GM12892 (cell line): ENCODE data around the gene CAPN11.
"Not testable (repeated sequence)": the region's sequence is repeated elsewhere in the genome, so short reads cannot be mapped to it uniquely, and the experiment has no call there.

Experiments used
- DNase-seq: peaks from one replicate; pipeline ENCODE4 v3.0.0; 2011; ENCODE audit not compliant: insufficient read length
- FAIRE-seq: peaks from 2 replicates; lab custom pipeline; 2011; peaks lifted over from hg19 to GRCh38; lab: Jason Lieb, UNC
- POLR2A ChIP-seq: IDR thresholded peaks from 2 replicates; pipeline ENCODE4 v1.6.1; 2011; ENCODE audit warnings: low read depth, low read length, control low read depth
- POLR2AphosphoS5 ChIP-seq: IDR thresholded peaks from 2 replicates; pipeline ENCODE4 v1.6.1; 2011; ENCODE audit warnings: low read depth, low read length, control low read depth
- TAF1 ChIP-seq: IDR thresholded peaks from 2 replicates; pipeline ENCODE4 v1.6.1; 2011; ENCODE audit warnings: low read depth, mild to moderate bottlenecking, control low read depth, low read length, borderline replicate concordance

CAPN11 gene

GRCh38 chr6:44194326-44194725 is 35.7 kb downstream of the CAPN11 start:
- DNase-seq (no peak), FAIRE-seq (no peak)
- TF ChIP-seq TAF1 = no peak
- TF ChIP-seq POLR2AphosphoS5 = no peak
- TF ChIP-seq POLR2A = no peak

GRCh38 chr6:44196351-44196750 is 37.7 kb downstream of the CAPN11 start:
- not testable (repeated sequence) for FAIRE-seq, DNase-seq

- TF ChIP-seq POLR2A = no peak
- TF ChIP-seq POLR2AphosphoS5 = no peak
- TF ChIP-seq TAF1 = no peak
- FAIRE-seq = no peak
- DNase-seq = no peak
Measured at GRCh38 chr6:44198684-44199083, 40.1 kb downstream of the CAPN11 start.

GRCh38 chr6:44199883-44200282 is 41.3 kb downstream of the CAPN11 start:
- TF ChIP-seq TAF1 (no peak), POLR2A (no peak), POLR2AphosphoS5 (no peak)
- FAIRE-seq = no peak
- no peak for DNase-seq

- FAIRE-seq (no peak), DNase-seq (no peak)
- no peak for TF ChIP-seq POLR2AphosphoS5
- no peak for TF ChIP-seq POLR2A
- no peak for TF ChIP-seq TAF1
Measured at GRCh38 chr6:44201200-44201599, 42.6 kb downstream of the CAPN11 start.

GRCh38 chr6:44201638-44202303 is 43.2 kb downstream of the CAPN11 start:
- TF ChIP-seq POLR2AphosphoS5 (no peak), POLR2A (no peak), TAF1 (no peak)
- FAIRE-seq = no peak
- no peak for DNase-seq

GRCh38 chr6:44202332-44202971 is 43.8 kb downstream of the CAPN11 start:
- DNase-seq (no peak), FAIRE-seq (no peak)
- no peak for TF ChIP-seq POLR2A
- no peak for TF ChIP-seq TAF1
- no peak for TF ChIP-seq POLR2AphosphoS5

GRCh38 chr6:44202972-44203750 is 44.5 kb downstream of the CAPN11 start:
- DNase-seq = no peak
- no peak for FAIRE-seq
- TF ChIP-seq POLR2A = no peak
- no peak for TF ChIP-seq TAF1
- no peak for TF ChIP-seq POLR2AphosphoS5

GRCh38 chr6:44203955-44204354 is 45.3 kb downstream of the CAPN11 start:
- FAIRE-seq = no peak
- DNase-seq = no peak
- TF ChIP-seq POLR2A (no peak), TAF1 (no peak), POLR2AphosphoS5 (no peak)

- FAIRE-seq (no peak), DNase-seq (no peak)
- TF ChIP-seq POLR2AphosphoS5 = no peak
- TF ChIP-seq POLR2A = no peak
- TF ChIP-seq TAF1 = no peak
Measured at GRCh38 chr6:44207966-44208365, 49.3 kb downstream of the CAPN11 start.

GRCh38 chr6:44211284-44211683 is 52.7 kb downstream of the CAPN11 start:
- TF ChIP-seq TAF1 (no peak), POLR2AphosphoS5 (no peak), POLR2A (no peak)
- no peak for DNase-seq
- FAIRE-seq = no peak

GRCh38 chr6:44214307-44214706 is 55.7 kb downstream of the CAPN11 start:
- FAIRE-seq (no peak), DNase-seq (no peak)
- TF ChIP-seq TAF1 (no peak), POLR2AphosphoS5 (no peak), POLR2A (no peak)

- DNase-seq (no peak), FAIRE-seq (no peak)
- TF ChIP-seq TAF1 (no peak), POLR2AphosphoS5 (no peak), POLR2A (no peak)
Measured at GRCh38 chr6:44216677-44217331, 58.2 kb downstream of the CAPN11 start, which contains the start of gene MYMX. Gene MYMX, plus strand, starts transcription at chr6:44216926. Its CDS starts 546 bp downstream, at chr6:44217472.
